ENCODE data around the gene A2M.

A2M gene

GRCh38 chr12:9033265-9033887 is 82.3 kb downstream of the A2M start:
- DNase-seq = no peak

- no peak for DNase-seq
Measured at GRCh38 chr12:9032202-9032964, 83.3 kb downstream of the A2M start.

- no peak for DNase-seq
Measured at GRCh38 chr12:9030776-9031175, 84.9 kb downstream of the A2M start.

- DNase-seq = no peak
Measured at GRCh38 chr12:9027161-9028059, 88.3 kb downstream of the A2M start.

GRCh38 chr12:9024512-9024911 is 91.2 kb downstream of the A2M start:
- DNase-seq = no peak

GRCh38 chr12:9022592-9022991 is 93.1 kb downstream of the A2M start:
- DNase-seq = no peak

All from right forelimb (tissue), 1 donor.